IPS DF 4.7 (cell line): ENCODE measurements around the gene HPS1.

Experiments used
- DNase-seq: peaks from one replicate; pipeline ENCODE4 v3.0.0-alpha.2; 2013; ENCODE audit warnings: low spot score; ENCODE audit errors: extremely low read depth

Gene HPS1

GRCh38 chr10:98414578-98414931 is 32.2 kb downstream of the HPS1 start:
- no peak for DNase-seq

DNA sequence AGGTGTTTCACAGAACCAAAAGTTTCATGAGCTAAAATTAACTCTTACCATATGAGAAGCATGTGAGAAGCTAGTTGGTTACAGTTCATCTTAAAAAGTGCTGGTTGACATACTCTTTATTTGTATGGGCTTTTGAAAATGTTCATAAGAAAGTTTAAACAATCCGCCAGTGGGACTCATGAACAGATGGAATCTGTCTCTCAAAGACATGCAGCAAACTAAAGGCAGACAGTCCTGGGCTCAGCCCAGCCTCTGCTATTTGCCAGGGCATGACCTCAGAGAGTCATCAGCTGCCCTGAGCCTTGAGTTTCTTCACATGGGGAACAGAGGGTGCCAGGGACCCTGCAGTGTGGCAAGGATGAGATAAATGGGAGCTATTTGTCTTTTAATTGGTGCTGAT is 35.0 kb downstream of the HPS1 start:
- no peak for DNase-seq

GRCh38 chr10:98411166-98411565 is 35.6 kb downstream of the HPS1 start:
- DNase-seq: no peak

- DNase-seq: no peak
These were observed 36.0 kb downstream of the HPS1 start for GRCh38 chr10:98410759-98411158.

GRCh38 chr10:98410135-98410743 is 36.5 kb downstream of the HPS1 start:
- no peak for DNase-seq

DNA sequence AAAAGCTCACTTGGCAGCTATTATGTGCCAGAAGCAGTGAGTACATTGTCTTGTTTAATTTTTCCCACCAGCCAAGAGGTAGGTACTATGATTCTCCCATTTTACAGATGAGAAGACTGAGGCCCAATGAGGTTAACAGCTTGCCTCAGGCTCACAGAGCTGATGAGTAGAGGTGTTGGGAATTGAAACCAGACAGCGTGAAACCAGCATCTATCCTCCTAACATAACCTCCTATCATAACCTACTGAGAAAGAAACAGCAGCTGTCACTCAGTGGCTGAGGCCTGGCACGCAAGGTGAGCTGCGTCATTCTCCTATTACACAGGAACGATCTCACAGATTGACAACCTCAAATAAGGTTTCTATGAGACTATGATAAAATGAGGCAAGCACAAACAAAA is 37.9 kb downstream of the HPS1 start:
- DNase-seq: no peak

GRCh38 chr10:98407744-98408241 is 38.9 kb downstream of the HPS1 start:
- DNase-seq: no peak

DNA sequence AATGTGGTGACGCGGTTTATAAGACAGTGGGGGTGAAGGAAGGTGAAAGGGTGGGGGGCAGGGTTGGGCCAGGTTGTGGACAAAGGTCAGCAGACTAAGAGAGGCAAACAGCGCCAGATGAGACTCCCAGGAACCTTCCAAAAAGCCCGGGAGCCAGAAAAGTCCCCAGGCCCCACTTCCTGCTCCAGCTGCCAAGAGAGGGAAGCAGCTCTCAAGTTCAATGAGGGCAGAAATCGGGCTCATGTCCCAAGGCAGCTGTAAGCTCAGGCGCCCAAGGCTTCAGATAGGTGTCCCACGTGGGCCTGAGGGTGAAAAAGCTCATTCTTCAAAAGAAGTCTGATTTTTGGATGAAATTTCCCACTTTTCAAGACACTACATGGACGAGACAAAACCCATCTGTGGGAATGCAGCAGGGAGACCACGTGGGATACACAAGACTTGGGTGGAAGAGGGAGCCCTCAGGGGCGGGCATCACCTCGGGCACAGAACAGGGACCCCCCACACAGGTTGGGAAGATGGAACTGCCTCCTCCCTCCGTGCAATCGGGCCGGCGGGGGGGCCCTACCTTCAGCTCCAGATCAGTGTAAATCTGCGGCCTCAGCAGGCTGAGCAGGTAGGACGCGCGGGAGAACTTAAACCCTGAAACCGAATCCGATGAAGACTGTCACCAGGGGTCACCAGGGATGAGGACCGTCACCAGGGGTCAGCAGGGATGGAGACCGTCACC is 39.6 kb downstream of the HPS1 start:
- DNase-seq: no peak

- DNase-seq: no peak
These were observed 41.3 kb downstream of the HPS1 start for GRCh38 chr10:98405422-98405821.

DNA sequence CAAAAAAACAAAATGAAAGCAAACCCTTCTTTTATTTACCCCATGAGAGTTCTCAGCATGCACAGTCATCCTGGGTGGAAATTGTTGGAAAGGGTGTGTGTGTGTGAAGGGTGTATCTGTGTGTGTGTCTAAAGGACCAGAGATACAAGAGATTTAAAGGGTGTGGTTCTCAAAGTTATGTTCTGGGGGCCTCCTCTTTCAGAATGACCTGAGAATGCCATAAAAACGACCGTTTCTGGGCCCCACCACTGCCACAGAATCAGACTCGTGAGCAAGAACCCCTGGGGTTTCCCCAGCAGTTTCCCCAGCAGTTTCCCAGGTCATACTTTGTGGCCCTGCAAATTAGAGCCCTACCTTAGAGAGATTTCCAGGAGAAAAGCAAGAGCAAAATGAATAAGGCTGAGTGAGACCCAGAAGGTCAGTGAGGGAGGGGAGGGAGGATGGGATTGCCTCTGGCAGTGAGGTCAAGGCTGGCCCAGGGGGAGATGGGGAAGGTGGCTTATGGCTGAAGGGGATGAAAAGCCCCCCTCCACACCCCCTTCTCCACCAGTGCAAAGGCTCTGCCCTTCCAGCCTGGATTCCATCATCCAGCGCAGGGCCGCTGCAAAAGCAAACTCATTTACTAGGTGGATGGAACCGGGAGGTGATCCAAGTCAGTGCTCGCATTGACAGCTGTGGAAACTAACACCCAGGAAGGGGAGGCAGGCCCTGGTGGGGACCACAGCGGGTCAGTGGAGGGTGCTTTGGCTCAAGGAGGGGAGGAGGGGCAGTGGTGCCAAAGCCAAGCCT is 42.0 kb downstream of the HPS1 start:
- no peak for DNase-seq

DNA sequence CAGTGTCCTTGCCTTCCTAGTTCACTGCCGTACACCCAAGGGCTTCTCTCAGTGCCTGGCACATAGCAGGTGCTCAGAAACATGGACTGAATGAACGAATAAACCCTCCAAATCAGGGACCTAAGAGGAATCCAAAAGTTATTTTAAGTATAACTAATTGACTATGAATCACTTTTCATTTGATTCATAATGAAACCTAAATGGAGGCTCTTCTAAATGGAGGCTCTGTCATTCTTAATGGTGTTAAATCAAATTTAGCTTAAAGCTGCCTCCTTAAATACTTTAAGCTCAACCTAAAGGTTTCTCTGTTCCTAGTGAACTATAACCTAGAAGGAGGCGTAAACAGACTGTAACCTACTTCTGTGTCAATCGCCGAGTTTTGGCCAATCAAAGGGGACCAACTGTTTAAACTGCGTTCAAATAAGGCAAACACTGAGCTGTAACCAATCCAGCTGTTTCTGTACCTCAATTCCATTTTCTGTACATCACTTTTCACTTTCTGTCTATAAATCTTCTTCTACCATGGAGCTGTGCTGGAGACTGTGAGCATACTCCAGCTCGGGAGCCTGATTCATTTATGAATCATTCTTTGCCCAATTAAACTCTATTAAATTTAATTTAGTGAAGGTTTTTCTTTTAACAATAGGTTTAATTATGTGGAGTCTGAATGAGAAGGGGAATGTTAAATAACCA is 42.8 kb downstream of the HPS1 start:
- DNase-seq: no peak

- no peak for DNase-seq
These were observed 43.6 kb downstream of the HPS1 start for GRCh38 chr10:98402931-98403718.

DNA sequence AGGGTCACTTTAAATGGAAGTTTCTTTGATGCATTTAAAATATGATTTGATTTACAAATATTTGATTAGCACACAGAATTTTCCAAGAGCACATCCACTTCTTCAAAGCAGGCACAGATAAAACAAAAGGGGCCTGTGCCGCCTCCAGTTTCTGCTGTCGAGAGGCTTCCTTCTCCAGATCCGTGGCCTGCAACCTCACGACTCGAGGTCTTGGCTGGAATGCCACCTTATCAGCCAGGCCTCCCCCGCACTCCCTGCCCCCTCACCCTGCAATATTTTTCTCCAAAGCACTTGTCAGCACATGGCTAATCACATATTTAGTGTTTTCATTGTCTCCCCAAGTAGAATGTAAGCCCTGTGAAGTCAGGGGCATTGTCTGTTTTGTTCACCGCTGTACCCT is 44.3 kb downstream of the HPS1 start:
- DNase-seq: no peak

DNA sequence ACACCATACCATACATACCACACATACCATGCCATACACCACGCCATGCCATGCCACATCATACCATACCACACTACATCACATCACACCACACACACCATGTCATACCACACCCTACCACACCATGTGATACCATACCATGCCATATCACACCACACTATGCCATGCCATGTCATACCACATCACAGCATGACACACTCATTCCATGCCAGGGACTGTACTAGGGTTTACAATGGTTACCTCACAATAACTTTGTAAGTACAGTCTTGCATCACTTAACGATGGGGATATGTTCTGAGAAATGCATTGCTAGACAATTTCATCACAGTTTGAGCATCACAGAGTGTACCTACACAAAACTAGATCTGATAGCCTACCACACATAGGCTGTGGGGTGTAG is 46.3 kb downstream of the HPS1 start:
- no peak for DNase-seq

GRCh38 chr10:98399784-98400183 is 47.0 kb downstream of the HPS1 start:
- DNase-seq: no peak

- DNase-seq: no peak
These were observed 49.6 kb downstream of the HPS1 start for GRCh38 chr10:98397089-98397600.

DNA sequence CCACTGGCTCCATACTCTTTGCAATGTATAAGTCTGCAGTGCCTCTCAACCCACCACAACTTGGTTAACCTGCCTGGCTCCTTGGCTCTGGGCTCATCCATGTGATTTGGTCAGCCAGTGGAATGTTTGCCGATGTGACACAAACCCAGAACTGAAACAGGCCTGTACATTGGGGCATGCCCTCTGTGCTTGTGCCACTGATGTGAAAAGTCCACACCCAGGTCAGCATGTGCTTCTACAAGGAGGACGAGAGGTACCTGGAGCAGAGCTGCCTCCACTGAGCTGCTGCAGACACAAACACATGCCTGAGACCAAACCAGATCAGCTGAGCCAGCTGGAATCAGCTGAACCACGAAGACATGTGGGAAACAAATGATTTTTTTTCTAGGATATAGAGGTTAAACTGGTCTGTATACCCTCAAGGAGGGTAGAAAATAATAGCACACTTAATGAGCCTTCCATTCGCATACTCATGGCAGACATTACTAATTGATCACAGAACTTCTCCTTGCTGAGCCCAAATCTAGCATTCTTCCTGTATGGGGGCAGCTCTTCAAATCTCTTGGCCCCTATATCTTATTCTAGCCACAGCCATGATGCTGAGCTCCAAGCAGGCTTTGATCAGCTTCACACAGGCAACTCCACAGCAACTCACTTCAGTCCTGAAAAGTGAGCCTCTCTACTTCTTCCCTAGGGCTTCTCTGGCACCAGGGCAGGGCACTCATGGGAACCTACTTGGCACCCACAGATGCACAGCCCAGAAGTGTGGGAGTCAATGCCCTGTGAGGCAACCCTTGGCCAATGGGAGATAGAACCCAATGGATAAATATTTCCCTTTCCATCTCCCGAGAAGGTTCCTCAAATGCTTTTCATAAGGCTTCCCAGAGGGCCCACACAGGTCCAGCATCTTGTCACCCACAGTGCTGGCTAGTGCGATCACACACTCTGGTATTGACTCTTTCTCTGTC is 50.4 kb downstream of the HPS1 start:
- DNase-seq: no peak

DNA sequence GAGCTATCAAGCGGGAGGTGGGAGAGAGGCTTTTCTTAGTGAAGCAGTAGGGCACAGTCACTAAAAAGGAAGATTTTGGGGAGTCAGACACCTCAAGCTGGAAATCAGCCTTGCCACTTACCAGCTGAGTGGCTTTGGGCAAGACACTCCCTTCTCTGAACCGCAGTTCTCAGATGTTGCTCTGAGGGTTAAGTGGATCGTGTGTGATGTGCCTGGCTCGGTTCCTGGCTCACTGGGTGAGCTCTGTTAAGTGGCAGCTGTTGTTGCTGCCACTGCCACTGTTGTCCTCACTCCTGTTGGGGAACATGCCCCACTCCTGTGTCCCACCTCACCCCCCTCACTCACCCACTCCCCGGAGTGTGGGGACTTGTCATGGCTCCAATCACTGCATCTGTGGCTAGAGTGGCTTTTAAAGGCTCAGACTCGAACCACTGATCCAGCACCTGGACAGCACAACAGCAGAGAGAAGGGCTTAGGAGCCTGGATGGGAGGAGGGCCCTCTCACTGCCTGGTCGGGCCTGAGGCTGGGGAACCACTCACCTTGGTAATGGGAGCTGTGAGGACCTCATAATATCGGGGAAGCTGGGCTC is 51.8 kb downstream of the HPS1 start:
- no peak for DNase-seq

DNA sequence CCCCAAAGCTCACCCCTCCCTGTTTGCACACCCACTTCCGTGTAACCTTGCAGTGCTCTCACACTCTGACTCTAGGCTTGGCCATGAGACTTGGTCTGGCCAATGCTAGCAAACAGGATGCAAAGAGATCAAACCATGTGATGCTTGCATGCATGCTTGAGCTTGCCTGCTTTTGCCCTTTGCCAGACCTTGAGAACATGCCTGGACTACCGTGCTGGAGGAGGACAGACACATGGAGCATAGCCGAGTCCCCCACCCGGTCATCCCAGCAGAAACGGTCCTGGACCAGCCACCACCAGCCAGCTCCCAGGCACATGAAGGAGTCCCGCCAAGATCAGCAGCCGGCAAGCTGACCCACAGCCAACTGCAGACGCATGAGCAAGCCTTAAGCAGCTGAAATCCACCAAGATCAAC is 55.1 kb downstream of the HPS1 start:
- DNase-seq: no peak
